HFF-Myc (cell line): Measurements from ENCODE around the gene RAF1.

Experiments used
- DNase-seq: peaks from one replicate; pipeline ENCODE4 v3.0.0-alpha.2; 2011; ENCODE audit warnings: low read depth; ENCODE audit errors: extremely low read depth
- H3K4me3 ChIP-seq: replicated peaks from 2 replicates; pipeline ENCODE4 v1.5.1; 2011; ENCODE audit warnings: low read depth, mild to moderate bottlenecking, control low read depth, low read length
- CTCF ChIP-seq: IDR thresholded peaks from 2 replicates; pipeline ENCODE4 v1.5.1; 2012; ENCODE audit warnings: mild to moderate bottlenecking, low read depth, low read length, control low read depth; ENCODE audit errors: missing control alignments

Gene RAF1

GRCh38 chr3:12566976-12567375 is 96.9 kb downstream of the RAF1 start:
- DNase-seq = no peak
- TF ChIP-seq CTCF = no peak
- H3K4me3 ChIP-seq = no peak overlapping the region

- TF ChIP-seq CTCF = no peak
- no peak overlapping the region for H3K4me3 ChIP-seq
- no peak for DNase-seq
These were observed 101.5 kb downstream of the RAF1 start for GRCh38 chr3:12562451-12562850.

GRCh38 chr3:12561397-12561796 is 102.5 kb downstream of the RAF1 start:
- no peak overlapping the region for H3K4me3 ChIP-seq
- no peak for DNase-seq
- no peak for TF ChIP-seq CTCF

- H3K4me3 ChIP-seq = no peak overlapping the region
- TF ChIP-seq CTCF = no peak
- no peak for DNase-seq
These were observed 103.3 kb downstream of the RAF1 start for GRCh38 chr3:12560505-12561190.

GRCh38 chr3:12559520-12559919 is 104.4 kb downstream of the RAF1 start:
- no peak for TF ChIP-seq CTCF
- no peak overlapping the region for H3K4me3 ChIP-seq
- no peak for DNase-seq

GRCh38 chr3:12558706-12559105 is 105.2 kb downstream of the RAF1 start:
- peak overlapping the region; percentile 72 for H3K4me3 ChIP-seq
- DNase-seq = no peak
- no peak for TF ChIP-seq CTCF
